C1 segment of cervical spinal cord (tissue), 14 donors: ENCODE measurements around the gene PLCL1.

Experiments used
- DNase-seq, 14 donors: peaks; one replicate each; lab custom pipeline; 2025; lab: John Stamatoyannopoulos, UW

PLCL1 gene

DNA sequence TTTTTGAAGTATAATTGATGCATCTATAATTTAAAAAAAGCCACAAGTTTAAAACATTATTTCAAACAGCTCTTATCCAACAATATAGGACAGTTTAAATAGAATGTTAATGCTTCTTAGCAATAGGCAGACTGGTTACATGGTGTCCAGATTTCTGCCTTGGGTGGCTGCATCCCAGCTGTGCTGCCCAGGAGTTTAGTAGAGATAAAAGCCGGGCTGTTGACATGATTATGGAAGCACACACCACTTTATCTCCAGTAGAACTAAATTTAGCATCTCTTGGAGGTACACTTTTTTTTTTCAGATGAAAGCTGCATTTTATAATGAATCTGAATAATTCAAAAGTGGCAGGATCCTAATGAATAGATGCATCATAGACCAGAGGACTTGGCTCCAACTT, 309.7 kb downstream of the PLCL1 start:
- no peak for DNase-seq

DNA sequence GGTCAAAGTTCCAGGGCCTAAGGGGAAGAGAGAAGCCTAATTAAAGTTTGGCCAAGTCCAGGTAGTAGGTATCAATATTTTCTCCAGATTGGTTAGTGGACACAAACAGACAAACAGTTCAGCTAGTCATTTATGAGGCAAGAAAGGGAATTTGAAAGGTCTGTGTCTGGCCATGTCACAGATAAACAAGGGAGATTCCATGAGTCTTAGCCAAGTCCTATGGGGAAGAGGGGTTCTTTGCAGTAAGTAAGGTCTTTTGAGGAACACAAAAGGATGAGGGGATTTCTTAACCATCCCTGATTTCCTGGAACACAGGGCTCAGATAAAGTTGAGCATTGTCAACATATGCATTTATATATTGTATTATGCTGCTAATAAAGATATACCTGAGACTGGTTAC, 310.8 kb downstream of the PLCL1 start:
- no peak for DNase-seq

DNA sequence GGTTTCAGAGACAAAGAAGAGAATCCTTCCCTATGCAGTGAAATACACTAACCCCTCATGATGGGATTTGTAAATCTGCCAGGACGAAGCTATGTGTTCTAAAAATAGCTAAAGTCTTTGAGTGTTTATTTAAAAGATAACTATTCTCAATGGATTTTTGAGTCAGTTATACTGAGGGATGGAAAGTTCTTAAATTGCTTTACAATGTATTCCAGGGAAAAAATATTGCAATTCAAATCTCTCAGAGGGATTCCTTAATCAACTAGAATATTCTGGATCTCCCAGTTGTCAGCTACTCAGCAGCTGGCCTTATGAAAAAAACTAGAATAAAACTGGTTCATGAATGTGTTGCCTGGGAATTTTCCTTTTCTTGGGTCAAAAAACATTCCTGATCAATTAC, 312.4 kb downstream of the PLCL1 start:
- no peak for DNase-seq

DNA sequence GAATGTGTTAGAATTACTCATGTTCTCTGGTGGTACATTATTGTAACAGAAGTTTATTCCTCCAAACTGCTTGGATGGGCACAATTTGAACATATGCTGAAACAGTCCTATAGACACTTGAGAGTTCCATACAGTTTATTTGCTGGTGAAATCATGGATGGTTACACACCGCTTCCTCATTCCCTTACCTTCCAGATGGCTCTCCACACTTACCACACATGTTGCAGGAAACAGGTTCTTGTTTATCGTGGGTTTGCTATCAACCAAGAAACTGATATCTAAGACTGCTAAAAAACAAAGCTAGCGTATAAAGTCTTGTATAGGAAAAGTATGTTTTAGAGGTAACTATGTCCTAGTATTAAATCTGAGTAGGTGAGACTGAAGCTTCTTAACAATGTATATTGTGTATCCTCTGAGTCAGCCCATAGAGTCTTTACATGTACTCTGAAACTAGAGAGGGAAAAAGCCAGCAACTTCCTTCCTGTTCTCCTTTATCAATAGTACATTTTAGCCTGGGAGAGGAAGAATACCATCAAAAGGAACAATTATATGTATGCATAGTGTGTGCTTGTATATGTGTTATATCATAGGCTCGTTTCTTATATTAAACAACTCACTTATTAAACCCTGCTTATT, 313.1 kb downstream of the PLCL1 start:
- no peak for DNase-seq

DNA sequence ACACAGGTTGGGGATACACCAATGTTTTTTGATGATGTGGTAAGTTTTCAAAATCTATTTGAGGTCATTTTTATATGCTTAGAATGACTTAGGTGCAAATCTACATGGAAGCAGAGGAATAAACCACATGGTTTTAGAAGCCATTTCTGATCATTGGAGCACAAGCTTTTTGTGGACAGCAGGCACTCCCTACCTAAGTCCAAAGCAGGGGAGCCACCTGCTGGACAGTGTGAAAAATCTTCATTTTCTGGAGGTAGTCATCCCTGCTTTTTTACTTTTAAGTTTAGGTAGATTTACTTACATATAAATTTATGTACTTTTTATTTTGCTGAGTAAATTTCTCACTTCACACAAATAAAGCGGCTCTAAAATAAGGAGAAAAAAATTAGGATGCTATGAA, 323.2 kb downstream of the PLCL1 start:
- DNase-seq = no peak

DNA sequence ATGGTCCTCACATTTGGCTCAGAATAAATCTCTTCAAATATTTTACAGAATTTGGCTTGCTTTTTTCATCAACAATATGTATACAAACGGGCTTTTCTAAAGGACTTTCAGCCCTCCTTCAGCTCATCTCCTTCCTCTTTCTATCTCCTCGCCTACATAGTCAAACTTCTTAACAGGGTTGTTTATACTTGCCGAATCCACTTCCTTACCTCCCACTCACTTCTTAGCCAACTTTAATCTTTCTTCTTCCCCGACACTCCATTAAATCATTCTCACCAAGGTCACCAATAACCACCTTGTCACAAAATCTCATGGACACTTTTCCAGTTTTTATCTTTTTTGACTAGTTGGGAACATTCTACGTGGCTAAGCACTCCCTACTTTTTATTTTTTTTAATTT, 325.2 kb downstream of the PLCL1 start:
- no peak for DNase-seq

DNA sequence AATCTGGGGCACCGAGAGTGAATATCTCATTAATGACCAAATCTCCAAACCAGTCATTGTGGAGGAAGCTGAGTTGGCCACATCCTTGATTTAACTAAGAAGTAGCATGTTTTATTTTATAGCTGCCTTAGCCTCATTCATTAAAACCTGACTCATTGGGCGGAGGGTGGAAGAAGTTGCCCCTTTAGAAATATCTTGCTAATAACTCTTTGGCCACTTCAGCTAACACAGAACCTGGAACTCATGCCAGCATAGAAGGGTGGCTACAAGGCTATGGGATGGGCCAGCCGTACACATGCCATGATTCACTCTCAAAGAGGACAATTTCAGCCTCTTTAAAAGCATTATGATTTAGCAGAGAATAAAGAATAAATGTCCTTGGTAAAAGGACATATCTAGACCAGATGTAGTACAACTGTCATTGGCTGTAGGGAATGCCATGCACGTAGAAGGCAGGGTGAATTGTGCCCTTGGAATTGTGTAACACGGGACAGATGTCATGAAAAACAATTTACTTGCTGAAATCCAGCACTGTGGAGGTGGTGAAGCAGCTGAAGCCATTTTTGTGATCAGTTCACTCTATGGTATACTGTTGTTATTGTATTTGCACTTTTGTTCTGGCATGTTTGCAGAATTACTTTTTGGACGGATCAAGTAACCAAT, 330.0 kb downstream of the PLCL1 start:
- DNase-seq = no peak

DNA sequence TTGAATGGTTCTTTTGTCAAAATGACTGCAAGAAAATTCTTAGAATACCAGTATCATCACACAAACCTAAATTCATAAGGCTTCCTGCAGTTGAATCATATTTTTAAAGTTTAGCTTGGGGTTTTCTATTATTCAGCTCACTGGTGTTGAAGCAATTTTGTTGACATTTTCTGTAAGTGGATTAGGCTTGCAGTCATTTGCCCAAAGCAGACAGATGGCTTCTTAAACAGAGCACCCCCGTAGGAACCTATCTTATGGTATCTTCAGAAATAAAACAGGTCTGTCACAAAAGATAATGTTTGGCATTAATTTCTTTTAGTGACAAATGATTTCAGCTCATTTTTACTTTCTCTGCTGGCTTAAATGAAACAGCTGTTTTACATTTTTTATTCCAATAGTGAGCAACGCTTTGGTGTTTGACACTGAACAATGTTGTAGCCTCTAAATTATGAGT, 331.1 kb downstream of the PLCL1 start:
- DNase-seq = no peak

DNA sequence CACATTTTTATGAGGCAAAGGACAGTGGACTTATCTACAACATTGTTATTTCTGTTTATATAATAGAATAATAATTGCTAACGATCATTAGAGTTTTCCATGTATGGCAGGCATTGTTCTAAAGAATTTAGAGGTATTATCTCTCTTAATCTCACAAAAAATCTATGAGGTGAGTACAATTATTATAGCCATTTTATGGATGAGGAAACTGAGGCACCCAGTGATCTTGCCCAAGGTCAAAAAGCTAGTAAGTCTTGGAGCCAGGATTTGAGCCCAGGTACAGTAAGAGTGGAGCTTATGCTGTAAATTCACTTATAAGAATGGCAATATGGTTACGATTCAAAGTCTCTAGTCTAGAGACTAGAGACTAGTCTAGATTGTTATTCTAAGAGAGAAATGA, 331.7 kb downstream of the PLCL1 start:
- no peak for DNase-seq

DNA sequence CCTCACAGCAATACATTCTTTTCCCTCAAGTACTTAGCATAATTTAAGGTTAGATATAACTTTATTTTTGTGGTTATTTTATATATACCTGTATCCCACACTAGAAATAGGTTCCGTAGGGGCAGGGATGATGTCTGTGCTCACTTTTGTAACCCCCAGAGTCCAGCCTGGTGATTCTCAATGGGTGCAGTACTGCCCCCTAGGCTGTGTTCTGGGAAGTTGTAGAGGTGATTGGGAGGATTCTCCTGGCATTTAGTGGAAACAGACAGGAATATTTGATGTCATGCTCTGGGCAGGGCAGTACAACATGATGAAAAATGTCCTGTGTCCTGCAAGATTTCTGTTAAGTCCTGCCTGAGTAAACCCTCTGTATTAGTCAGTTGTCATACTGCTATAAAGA, 333.3 kb downstream of the PLCL1 start:
- no peak for DNase-seq

DNA sequence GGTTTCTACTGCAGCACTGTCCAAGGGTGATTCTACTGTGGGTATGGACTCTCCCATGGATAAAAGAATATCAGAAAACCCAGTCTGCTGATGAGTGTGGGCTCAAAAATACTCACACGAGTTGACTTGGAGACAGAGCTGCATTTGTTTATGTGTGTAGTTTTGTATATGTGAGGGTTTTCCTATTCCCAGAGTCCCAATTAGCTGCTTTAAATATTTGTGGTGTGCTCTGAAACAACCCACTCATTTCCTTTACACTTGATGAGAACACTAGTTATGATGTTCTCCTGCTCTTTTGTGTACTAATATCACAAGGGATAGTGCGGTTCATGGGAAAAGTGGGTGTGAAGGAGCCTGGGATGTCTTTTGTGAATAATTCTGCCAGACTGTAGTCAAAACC, 337.3 kb downstream of the PLCL1 start:
- DNase-seq = no peak

DNA sequence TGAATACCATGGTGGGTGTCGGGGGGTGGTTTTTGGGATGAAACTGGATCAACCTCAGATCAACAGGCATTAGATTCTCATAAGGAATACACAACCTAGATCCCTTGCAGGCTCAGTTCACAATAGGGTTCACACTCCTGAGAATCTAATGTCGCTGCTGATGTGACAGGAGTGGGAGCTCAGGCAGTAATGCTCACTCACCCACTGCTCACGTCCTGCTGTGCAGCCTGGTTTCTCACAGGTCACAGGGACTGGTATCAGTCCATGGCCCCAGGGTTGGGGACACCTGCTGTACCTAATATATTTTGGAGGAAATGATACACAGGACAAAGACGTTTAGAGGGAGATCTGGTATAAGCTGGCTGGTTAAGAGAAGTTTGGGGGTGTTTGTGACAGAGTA, 338.8 kb downstream of the PLCL1 start:
- peak in 1 of 14 donors; percentile 31 for DNase-seq

DNA sequence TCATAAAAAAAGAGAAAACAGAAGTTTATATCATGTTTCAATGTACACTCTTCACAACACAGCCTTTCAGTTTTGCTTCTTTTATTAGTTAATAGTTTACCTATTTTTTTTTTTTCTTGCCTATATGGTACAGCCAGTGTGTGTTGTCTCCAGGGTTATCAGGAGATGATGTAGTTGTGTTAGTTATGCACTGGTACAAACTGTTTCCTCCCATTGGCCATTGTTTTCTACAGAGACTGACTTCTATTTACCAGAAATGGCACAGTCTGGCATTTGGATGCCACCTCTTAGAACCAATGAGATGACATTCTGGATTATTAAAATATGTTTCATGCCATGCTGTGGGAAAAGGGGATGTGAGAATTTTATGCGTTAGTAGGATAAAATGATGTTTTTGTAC, 339.4 kb downstream of the PLCL1 start:
- DNase-seq = peak in 1 of 14 donors; percentile 22

DNA sequence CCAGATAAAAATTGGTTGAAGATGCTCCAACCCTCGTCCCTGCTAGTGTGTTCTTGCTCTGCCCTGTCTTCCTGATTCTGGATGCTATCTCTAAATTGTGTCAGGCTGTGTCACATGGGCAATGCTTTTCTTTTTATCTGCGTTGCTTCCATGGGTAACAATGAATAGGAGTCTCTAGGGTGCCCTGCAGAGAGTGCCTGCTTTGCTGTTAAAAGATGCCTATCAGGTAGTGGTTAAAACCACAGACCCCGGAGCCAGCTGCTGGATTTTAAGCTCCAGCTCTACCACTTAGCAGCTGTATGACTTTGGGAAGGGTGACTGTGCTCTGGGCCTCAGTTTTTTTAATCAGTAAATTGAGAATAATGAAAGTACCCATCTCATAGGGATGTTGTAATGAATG, 340.3 kb downstream of the PLCL1 start:
- DNase-seq = peak in 4 of 14 donors; percentile 8 to 17 (median 15)

DNA sequence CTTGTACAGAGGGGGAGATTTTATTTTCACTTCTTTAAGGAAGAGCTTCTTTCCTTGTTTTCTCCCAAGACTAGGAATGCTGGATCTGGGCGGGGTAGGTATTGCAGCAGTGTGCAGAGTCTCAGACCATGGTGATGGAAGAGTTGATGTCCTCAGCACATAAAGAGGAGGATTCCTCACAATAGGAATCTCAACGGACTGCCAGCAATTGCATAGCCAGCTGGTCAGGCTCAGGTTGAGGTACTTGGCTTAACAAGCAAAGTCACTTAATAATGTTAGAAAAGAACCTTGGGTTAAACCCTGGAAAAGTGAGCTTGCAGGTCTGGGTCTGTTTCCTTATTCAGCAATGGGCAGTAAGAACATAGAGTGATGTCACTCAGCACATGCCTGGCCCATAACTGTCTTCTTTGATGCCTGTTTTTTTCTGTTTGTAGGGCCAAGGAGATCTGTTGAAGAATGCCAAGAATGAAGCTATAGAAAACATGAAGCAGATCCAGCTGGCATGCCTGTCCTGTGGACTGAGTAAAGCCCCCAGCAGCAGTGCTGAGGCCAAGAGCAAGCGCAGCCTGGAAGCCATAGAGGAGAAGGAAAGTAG, 342.1 kb downstream of the PLCL1 start:
- no peak for DNase-seq

DNA sequence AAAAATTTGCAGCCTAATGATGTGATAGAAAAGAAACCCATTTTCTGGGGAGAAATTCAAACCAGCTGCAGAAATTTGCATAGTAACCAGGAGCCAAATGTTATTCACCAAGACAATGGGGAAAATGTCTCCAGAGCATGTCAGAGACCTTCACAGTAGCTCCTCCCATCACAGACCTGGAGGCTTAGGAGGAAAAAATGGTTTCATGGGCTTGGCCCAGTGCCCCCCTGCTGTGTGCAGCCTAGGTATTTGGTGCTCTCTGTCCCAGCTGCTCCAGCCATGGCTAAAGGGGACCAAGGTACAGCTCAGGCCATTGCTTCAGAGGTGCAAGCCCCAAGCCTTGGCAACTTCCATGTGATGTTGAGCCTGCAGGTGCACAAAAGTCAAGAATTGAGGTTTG, 352.9 kb downstream of the PLCL1 start:
- no peak for DNase-seq

DNA sequence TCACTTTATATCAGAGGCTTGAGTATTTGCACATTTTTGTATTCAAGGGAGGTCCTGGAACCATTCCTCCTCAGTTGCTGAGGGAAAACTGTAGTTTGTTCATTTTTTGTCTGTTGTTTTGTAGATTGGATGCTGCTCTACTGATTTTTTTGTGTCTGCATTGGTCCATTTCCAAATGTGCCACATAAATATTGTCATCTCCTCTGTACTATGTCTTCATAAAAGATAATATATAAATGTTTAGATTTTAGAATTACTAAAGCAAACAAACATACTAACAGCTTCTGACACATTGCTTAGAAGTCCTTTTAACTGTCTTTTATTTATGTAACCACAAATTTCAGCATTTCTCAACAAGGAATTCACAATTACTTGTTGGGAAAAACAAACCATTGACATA, 356.8 kb downstream of the PLCL1 start:
- DNase-seq = no peak

DNA sequence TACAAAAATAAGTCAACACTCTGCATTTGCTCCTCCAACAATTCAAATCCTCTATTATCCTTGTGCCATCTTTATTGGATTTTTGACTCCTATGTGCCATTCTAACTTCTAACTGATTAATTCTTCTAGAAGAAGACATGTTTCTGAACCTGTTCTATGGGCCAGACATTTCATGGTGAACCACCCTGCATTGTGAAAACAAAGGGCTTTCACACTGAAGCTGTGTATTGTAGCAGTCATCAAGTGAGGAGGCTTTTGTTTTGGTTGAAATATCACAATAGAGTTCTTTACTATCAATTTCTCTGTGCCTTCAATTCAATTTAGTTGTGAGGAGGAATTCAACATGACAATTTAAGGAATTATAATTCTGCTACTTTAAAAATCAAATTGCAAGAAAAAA, 357.9 kb downstream of the PLCL1 start:
- peak in 1 of 14 donors; percentile 62 for DNase-seq

DNA sequence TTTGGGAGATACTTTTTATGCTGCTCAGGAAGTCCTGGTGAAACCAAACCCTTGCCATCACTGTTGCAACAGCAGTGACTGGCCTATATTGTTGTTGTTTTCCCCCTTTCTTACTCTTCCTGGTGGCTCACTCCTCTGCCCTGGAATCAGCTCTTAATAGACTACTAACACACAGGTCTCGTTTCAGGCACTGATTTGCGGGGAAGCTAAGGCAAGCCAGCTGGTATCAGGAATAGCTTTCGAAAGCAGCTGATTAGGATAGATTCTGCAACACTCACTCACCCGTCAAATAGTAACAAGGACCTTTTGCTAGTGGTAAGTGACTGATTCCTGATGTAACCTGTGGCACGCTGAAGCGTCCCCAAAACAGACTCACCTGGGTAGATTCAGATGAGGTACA, 360.4 kb downstream of the PLCL1 start:
- DNase-seq = no peak

DNA sequence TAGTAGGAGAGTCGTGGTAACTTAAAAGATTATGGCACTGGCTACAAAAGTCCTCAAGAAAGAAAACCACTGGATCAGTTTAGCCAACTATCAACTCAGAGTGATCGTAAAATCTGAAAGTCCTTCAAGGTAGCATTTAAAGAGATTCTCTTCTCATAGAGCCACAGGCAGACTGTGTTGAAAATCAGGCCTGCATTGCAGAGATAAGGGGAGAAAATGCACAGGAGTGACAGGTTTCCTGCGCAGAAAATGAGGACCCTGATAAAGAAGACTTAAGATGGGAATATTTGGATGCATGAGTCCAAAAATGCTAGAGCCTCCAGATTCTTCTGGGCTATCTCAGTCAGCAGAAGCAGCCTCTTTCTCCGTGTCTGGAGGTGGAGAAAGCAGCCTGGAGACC, 360.9 kb downstream of the PLCL1 start:
- DNase-seq = no peak

DNA sequence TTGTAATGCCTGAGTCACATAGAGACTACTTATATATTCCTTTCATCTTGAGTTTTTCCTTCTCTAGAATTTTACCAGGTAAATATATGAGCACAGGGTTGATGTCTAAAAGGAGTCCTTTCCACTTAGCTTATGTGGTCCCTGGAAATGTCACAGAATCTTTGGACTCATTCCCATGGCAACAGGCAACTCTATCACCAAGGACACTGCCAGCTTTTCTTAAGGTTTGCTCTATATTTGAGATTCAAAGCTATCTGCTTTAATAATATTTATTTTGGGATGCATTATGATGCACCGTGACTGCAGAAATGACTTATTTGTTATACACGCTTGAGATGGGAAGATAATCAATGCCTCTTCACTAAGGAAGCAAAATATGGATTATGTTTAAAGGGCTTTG, 363.0 kb downstream of the PLCL1 start:
- no peak for DNase-seq

DNA sequence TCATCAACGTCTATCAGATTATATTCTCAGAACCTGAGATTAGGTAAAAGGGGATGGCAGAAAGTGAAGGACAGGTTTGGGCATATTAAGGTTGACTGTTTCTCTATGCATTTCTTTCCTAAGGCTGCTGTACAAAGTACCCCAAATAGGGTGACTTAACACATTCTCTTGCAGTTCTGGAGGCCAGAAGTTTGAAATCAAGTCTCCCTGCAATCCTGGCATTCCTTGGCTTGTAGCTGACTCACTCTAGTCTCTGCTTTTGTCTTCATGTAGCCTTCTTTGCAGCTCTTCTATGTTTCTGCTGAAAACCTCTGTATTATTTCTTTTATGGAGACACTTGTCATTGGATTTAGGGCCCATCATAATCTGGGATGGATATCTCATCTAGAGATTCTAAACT, 364.3 kb downstream of the PLCL1 start:
- DNase-seq = no peak

DNA sequence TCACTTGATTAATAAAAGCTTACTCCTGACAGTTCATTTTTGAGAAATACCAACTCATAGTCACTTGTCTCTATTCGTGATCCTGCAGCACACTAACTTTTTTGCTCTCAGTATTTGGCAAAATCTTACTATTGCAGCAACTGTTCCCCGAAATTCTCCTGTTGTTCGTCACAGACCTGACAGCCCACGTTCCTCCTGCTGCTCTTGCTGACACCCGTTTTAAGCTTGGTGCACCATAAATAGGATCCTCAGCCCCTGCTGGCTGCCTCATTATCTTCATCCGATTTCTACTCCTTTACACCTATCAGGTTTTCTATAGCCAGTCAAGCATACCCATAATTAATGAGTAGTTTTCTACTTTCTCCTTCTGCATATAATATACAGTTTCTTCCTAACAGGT, 368.8 kb downstream of the PLCL1 start:
- no peak for DNase-seq
